AG09319 (cell line): ENCODE results near the gene PNMT.

ENCODE experiments used
- DNase-seq: peaks from one replicate; pipeline ENCODE4 v3.0.0-alpha.2; 2010; ENCODE audit warnings: low read depth; ENCODE audit errors: extremely low read depth
- TF ChIP-seq, protein P1 (sequence below): IDR thresholded peaks from 2 replicates; pipeline ENCODE4 v1.5.1; 2011; ENCODE audit warnings: low read depth, mild to moderate bottlenecking, inconsistent platforms, low read length, moderate library complexity

Gene PNMT

GRCh38 chr17:39624313-39624712, 43.9 kb upstream of the PNMT start:
- DNase-seq, result no peak
- TF ChIP-seq, protein P1, sequence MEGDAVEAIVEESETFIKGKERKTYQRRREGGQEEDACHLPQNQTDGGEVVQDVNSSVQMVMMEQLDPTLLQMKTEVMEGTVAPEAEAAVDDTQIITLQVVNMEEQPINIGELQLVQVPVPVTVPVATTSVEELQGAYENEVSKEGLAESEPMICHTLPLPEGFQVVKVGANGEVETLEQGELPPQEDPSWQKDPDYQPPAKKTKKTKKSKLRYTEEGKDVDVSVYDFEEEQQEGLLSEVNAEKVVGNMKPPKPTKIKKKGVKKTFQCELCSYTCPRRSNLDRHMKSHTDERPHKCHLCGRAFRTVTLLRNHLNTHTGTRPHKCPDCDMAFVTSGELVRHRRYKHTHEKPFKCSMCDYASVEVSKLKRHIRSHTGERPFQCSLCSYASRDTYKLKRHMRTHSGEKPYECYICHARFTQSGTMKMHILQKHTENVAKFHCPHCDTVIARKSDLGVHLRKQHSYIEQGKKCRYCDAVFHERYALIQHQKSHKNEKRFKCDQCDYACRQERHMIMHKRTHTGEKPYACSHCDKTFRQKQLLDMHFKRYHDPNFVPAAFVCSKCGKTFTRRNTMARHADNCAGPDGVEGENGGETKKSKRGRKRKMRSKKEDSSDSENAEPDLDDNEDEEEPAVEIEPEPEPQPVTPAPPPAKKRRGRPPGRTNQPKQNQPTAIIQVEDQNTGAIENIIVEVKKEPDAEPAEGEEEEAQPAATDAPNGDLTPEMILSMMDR, result no peak

- TF ChIP-seq, protein P1, result no peak
- DNase-seq, result no peak
Observed at GRCh38 chr17:39625198-39625785, 43.0 kb upstream of the PNMT start.

DNA sequence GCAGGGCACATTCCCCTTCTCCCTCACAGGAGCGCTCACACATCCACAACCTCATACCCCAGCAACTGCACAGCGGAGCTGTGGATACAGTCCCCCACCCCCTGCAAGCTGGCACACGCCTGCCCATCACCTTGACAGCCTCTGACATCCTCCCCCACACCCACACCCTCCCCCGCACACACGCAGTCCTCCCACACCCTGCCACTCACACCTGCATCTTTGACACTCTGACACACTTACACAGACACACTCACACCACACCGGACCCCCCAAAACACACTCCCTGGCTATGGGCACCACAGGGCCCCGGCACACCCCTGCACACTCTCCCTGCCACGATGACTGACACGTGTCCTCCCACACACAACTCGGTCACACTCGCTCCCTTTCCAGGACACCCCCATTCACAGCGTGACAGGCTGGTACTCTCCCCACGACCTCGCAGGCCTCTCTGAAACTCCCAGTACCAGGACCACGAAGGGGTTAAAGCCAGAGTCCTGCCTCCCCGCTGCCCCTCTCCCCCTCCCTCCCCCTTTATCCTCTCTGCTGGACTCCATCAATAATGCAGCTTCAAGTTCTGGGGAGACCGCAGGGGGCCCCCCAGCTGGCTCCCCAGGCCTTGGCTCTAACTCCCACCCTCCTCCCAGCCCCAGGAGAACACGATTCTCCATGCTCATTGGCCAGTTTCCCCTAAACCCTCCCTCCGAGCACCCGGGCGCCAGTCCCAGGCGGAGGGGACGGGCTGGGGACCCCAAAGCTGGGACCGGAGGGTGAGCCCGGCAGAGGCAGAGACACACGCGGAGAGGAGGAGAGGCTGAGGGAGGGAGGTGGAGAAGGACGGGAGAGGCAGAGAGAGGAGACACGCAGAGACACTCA, 41.8 kb upstream of the PNMT start, which contains the start of gene PPP1R1B:
PPP1R1B (plus strand) TSS at position 782 of the 876 bp plus-strand sequence. CDS start 441 bp downstream, outside the sequence.
- DNase-seq, result no peak
- TF ChIP-seq, protein P1, result no peak

DNA sequence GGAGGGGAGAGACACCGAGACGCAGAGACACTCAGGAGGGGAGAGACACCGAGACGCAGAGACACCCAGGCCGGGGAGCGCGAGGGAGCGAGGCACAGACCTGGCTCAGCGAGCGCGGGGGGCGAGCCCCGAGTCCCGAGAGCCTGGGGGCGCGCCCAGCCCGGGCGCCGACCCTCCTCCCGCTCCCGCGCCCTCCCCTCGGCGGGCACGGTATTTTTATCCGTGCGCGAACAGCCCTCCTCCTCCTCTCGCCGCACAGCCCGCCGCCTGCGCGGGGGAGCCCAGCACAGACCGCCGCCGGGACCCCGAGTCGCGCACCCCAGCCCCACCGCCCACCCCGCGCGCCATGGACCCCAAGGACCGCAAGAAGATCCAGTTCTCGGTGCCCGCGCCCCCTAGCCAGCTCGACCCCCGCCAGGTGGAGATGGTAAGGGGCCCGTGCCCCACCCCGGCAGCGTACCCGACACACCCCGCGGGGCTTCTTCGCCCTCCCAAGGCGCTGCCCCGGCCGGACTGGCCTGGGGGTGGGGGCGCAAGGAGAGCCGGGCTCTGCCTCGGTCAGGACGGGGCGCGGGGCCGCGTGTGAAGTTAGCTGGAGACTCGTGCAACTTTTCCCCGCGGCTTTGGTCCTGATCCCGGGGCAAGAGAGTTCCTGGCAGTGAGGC, 41.1 kb upstream of the PNMT start:
- DNase-seq, result no peak
- TF ChIP-seq, protein P1, result no peak

- TF ChIP-seq, protein P1, result no peak
- DNase-seq, result no peak
Observed at GRCh38 chr17:39627712-39628516, 40.3 kb upstream of the PNMT start.

DNA sequence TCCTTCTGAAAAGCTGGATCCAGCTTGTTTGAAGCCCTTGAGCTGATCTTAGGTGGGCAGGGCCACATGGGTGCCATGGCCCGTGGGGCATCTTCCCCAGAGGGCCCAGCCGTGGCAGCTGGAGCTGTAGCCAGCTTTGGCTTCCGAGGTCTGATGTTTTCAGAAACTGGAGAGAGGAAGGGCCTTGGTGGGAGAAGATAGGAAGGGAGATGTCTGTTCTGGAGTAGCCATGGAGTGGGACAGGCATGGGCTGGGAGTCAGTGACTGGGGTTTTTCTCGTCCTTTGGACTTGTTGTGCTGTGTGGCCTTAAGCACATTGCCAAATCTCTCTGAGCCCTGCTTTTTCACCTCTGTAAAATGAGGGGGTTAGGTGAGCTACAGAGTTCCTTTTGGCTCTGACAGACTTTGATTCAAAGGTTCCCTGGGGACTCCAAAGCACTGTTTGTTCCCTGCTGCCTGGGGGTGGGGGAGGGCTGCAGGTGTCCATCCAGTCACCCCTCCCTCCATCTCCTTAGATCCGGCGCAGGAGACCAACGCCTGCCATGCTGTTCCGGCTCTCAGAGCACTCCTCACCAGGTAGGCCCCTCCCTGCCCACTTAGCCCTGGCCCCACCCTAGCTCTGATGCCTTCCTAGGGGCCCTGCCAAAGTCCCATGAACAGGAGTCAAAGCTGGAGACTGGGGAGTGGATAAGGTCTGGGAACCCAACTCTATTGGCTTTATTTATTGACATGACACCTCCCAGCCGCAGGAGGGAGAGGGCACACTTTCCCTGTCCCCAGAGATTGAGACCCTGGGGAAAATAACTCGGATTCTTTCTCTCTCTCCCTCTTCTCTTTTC, 39.4 kb upstream of the PNMT start:
- no peak for DNase-seq
- TF ChIP-seq, protein P1, result no peak
